HEK293 (cell line): ENCODE data around the gene GPR18.
"Not testable (repeated sequence)": the region's sequence is repeated elsewhere in the genome, so short reads cannot be mapped to it uniquely, and the experiment has no call there.

Experiments
- CTCF ChIA-PET: fragments of 350-600 bp; formaldehyde crosslinking; extraction: SDS; loops from one replicate; lab custom pipeline; 2021; ENCODE audit warnings: antibody characterized with exemption; lab: Yijun Ruan, JAX
- POLR2A ChIA-PET: fragments of 300-600 bp; formaldehyde crosslinking; extraction: SDS; loops from one replicate; lab custom pipeline; 2020; ENCODE audit warnings: antibody characterized with exemption, inconsistent platforms; lab: Yijun Ruan, JAX
- H3K27ac ChIP-seq: fragments of 200-500 bp; sonication (Bioruptor generic); 2 replicates; pipeline ENCODE4 v1.5.1; 2014; ENCODE audit warnings: low read depth, low read length, control low read depth, inconsistent platforms; ENCODE audit errors: extremely low read depth
- H3K36me3 ChIP-seq, 2 experiments: fragments of 200-500 bp in 1 of 2; sonication (Bioruptor generic) in 1 of 2; 1 replicate in 1 of 2; 2 replicates in 1 of 2; pipeline ENCODE4 v1.5.1; 2014 to 2017; ENCODE audit warnings: inconsistent platforms in 2 of 2, low read length in 2 of 2; ENCODE audit not compliant: control insufficient read depth in 2 of 2, insufficient read depth in 1 of 2
- H3K4me1 ChIP-seq: fragments of 200-500 bp; sonication (Bioruptor generic); 2 replicates; pipeline ENCODE4 v1.5.1; 2014; ENCODE audit warnings: mild to moderate bottlenecking, low read length, inconsistent platforms; ENCODE audit not compliant: control insufficient read depth, insufficient read depth
- H3K4me3 ChIP-seq: 2 replicates; pipeline ENCODE4 v1.5.1; 2011; ENCODE audit warnings: low read depth, mild to moderate bottlenecking, control low read depth, low read length, moderate library complexity
- H3K9me3 ChIP-seq: fragments of 200-500 bp; sonication (Bioruptor generic); 2 replicates; pipeline ENCODE4 v1.5.1; 2014; ENCODE audit warnings: low read depth, low read length, inconsistent platforms; ENCODE audit not compliant: control insufficient read depth, insufficient read depth
- EGR2 ChIP-seq: fragments of 450-650 bp; formaldehyde crosslinking; IDR thresholded peaks from 2 replicates; pipeline ENCODE4 v1.5.1; 2016; ENCODE audit warnings: low read depth, missing biosample characterization, missing genetic modification characterization
- GLI4 ChIP-seq: fragments of 450-650 bp; formaldehyde crosslinking; IDR thresholded peaks from 2 replicates; pipeline ENCODE4 v1.5.1; 2016; ENCODE audit warnings: missing biosample characterization, missing genetic modification characterization
- OSR2 ChIP-seq: fragments of 450-650 bp; formaldehyde crosslinking; IDR thresholded peaks from 2 replicates; pipeline ENCODE4 v1.5.1; 2016; ENCODE audit warnings: missing biosample characterization, missing genetic modification characterization
- ZBTB20 ChIP-seq: fragments of 450-650 bp; formaldehyde crosslinking; IDR thresholded peaks from 2 replicates; pipeline ENCODE4 v1.5.1; 2016; ENCODE audit warnings: missing biosample characterization, missing genetic modification characterization
- ZNF175 ChIP-seq: fragments of 450-650 bp; formaldehyde crosslinking; IDR thresholded peaks from 2 replicates; pipeline ENCODE4 v1.5.1; 2016; ENCODE audit warnings: missing biosample characterization, missing genetic modification characterization
- ZNF202 ChIP-seq: fragments of 450-650 bp; formaldehyde crosslinking; IDR thresholded peaks from 2 replicates; pipeline ENCODE4 v1.5.1; 2016; ENCODE audit warnings: missing biosample characterization, missing genetic modification characterization, borderline replicate concordance
- ZNF302 ChIP-seq: fragments of 450-650 bp; formaldehyde crosslinking; IDR thresholded peaks from 2 replicates; pipeline ENCODE4 v1.5.1; 2016; ENCODE audit warnings: missing biosample characterization, missing genetic modification characterization, low read depth
- ZNF394 ChIP-seq: fragments of 450-650 bp; formaldehyde crosslinking; IDR thresholded peaks from 2 replicates; pipeline ENCODE4 v1.5.1; 2016; ENCODE audit warnings: missing biosample characterization, missing genetic modification characterization, mild to moderate bottlenecking, moderate library complexity, borderline replicate concordance
- ZNF433 ChIP-seq: fragments of 450-650 bp; formaldehyde crosslinking; IDR thresholded peaks from 2 replicates; pipeline ENCODE4 v1.5.1; 2016; ENCODE audit warnings: missing biosample characterization, missing genetic modification characterization, low read depth
- ZNF548 ChIP-seq: fragments of 450-650 bp; formaldehyde crosslinking; IDR thresholded peaks from 2 replicates; pipeline ENCODE4 v1.5.1; 2016; ENCODE audit warnings: missing biosample characterization, missing genetic modification characterization
- ZNF549 ChIP-seq: fragments of 450-650 bp; IDR thresholded peaks from 2 replicates; pipeline ENCODE4 v1.5.1; 2018; ENCODE audit warnings: missing biosample characterization, missing genetic modification characterization, mild to moderate bottlenecking, inconsistent platforms, moderate library complexity
- ZNF654 ChIP-seq: fragments of 450-650 bp; formaldehyde crosslinking; IDR thresholded peaks from 2 replicates; pipeline ENCODE4 v1.5.1; 2016; ENCODE audit warnings: low read depth, missing biosample characterization, missing genetic modification characterization
- ZNF670 ChIP-seq: fragments of 450-650 bp; formaldehyde crosslinking; IDR thresholded peaks from 2 replicates; pipeline ENCODE4 v1.5.1; 2016; ENCODE audit warnings: missing biosample characterization, missing genetic modification characterization, low read depth
- TF ChIP-seq, protein P1 (sequence below): fragments of 450-650 bp; formaldehyde crosslinking; IDR thresholded peaks from 2 replicates; pipeline ENCODE4 v1.5.1; 2016; ENCODE audit warnings: missing biosample characterization, missing genetic modification characterization
- TF ChIP-seq, protein P2 (sequence below): fragments of 450-650 bp; formaldehyde crosslinking; IDR thresholded peaks from 2 replicates; pipeline ENCODE4 v1.5.1; 2017; ENCODE audit warnings: missing biosample characterization, missing genetic modification characterization
- TF ChIP-seq, protein P3 (sequence below): fragments of 450-650 bp; formaldehyde crosslinking; IDR thresholded peaks from 2 replicates; pipeline ENCODE4 v1.5.1; 2016; ENCODE audit warnings: missing biosample characterization, missing genetic modification characterization
- TF ChIP-seq, protein P4 (sequence below): fragments of 450-650 bp; formaldehyde crosslinking; IDR thresholded peaks from 2 replicates; pipeline ENCODE4 v1.5.1; 2016; ENCODE audit warnings: missing biosample characterization, missing genetic modification characterization
- TF ChIP-seq, protein P5 (sequence below): fragments of 450-650 bp; IDR thresholded peaks from 2 replicates; pipeline ENCODE4 v1.5.1; 2018; ENCODE audit warnings: missing biosample characterization, missing genetic modification characterization
- TF ChIP-seq, protein P6 (sequence below): fragments of 450-650 bp; formaldehyde crosslinking; IDR thresholded peaks from 2 replicates; pipeline ENCODE4 v1.5.1; 2017; ENCODE audit warnings: missing biosample characterization, missing genetic modification characterization
- TF ChIP-seq, protein P7 (sequence below): fragments of 450-650 bp; formaldehyde crosslinking; IDR thresholded peaks from 2 replicates; pipeline ENCODE4 v1.5.1; 2016; ENCODE audit warnings: missing biosample characterization, missing genetic modification characterization

Gene GPR18

DNA sequence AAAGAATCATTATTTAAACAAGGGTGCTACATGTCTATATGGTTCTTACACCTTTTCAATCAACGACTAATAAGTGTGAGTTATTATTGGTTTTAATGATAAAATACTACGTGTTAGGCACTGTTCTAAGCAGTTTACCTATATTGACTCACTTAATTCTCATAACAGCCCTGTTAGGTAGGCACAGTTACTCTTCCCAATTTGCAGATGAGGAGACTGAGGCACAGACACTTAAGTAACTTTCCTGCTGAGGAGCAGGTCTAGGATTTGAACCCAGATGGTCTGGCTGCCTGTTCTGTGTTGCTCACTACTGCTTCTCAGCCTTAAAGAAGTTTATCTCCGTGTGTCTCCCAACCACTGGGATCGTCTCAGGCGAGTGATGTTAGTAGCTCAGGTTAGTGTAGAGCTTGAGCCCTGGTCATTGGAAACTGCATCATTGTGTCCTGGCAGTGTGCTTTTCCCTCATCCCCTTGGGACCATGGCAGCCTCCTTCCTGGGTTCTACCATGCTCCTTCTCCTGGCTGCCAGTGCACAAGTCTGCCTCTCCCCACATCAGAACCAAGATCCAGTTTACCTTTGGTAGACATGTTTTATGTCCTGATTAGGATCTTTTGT, 46.7 kb downstream of the GPR18 start:
- TF ChIP-seq ZNF394 (no peak), ZNF548 (tag by site-specific recombination) (no peak), ZNF670 (tag by site-specific recombination) (no peak), GLI4 (tag by site-specific recombination) (no peak), EGR2 (tag by site-specific recombination) (no peak), ZNF433 (tag by site-specific recombination) (no peak), ZNF202 (tag by site-specific recombination) (no peak), OSR2 (tag by site-specific recombination) (no peak), ZNF302 (tag by site-specific recombination) (no peak), ZNF549 (no peak), ZNF175 (tag by site-specific recombination) (no peak), ZNF654 (tag by site-specific recombination) (no peak), ZBTB20 (tag by site-specific recombination) (no peak)
- TF ChIP-seq, protein P1, sequence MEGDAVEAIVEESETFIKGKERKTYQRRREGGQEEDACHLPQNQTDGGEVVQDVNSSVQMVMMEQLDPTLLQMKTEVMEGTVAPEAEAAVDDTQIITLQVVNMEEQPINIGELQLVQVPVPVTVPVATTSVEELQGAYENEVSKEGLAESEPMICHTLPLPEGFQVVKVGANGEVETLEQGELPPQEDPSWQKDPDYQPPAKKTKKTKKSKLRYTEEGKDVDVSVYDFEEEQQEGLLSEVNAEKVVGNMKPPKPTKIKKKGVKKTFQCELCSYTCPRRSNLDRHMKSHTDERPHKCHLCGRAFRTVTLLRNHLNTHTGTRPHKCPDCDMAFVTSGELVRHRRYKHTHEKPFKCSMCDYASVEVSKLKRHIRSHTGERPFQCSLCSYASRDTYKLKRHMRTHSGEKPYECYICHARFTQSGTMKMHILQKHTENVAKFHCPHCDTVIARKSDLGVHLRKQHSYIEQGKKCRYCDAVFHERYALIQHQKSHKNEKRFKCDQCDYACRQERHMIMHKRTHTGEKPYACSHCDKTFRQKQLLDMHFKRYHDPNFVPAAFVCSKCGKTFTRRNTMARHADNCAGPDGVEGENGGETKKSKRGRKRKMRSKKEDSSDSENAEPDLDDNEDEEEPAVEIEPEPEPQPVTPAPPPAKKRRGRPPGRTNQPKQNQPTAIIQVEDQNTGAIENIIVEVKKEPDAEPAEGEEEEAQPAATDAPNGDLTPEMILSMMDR (tag by site-specific recombination): no peak
- TF ChIP-seq, protein P2, sequence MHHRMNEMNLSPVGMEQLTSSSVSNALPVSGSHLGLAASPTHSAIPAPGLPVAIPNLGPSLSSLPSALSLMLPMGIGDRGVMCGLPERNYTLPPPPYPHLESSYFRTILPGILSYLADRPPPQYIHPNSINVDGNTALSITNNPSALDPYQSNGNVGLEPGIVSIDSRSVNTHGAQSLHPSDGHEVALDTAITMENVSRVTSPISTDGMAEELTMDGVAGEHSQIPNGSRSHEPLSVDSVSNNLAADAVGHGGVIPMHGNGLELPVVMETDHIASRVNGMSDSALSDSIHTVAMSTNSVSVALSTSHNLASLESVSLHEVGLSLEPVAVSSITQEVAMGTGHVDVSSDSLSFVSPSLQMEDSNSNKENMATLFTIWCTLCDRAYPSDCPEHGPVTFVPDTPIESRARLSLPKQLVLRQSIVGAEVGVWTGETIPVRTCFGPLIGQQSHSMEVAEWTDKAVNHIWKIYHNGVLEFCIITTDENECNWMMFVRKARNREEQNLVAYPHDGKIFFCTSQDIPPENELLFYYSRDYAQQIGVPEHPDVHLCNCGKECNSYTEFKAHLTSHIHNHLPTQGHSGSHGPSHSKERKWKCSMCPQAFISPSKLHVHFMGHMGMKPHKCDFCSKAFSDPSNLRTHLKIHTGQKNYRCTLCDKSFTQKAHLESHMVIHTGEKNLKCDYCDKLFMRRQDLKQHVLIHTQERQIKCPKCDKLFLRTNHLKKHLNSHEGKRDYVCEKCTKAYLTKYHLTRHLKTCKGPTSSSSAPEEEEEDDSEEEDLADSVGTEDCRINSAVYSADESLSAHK (tag by site-specific recombination): no peak
- TF ChIP-seq, protein P3, sequence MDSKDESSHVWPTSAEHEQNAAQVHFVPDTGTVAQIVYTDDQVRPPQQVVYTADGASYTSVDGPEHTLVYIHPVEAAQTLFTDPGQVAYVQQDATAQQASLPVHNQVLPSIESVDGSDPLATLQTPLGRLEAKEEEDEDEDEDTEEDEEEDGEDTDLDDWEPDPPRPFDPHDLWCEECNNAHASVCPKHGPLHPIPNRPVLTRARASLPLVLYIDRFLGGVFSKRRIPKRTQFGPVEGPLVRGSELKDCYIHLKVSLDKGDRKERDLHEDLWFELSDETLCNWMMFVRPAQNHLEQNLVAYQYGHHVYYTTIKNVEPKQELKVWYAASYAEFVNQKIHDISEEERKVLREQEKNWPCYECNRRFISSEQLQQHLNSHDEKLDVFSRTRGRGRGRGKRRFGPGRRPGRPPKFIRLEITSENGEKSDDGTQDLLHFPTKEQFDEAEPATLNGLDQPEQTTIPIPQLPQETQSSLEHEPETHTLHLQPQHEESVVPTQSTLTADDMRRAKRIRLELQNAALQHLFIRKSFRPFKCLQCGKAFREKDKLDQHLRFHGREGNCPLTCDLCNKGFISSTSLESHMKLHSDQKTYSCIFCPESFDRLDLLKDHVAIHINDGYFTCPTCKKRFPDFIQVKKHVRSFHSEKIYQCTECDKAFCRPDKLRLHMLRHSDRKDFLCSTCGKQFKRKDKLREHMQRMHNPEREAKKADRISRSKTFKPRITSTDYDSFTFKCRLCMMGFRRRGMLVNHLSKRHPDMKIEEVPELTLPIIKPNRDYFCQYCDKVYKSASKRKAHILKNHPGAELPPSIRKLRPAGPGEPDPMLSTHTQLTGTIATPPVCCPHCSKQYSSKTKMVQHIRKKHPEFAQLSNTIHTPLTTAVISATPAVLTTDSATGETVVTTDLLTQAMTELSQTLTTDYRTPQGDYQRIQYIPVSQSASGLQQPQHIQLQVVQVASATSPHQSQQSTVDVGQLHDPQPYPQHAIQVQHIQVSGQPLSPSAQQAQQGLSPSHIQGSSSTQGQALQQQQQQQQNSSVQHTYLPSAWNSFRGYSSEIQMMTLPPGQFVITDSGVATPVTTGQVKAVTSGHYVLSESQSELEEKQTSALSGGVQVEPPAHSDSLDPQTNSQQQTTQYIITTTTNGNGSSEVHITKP (tag by site-specific recombination): no peak
- TF ChIP-seq, protein P4, sequence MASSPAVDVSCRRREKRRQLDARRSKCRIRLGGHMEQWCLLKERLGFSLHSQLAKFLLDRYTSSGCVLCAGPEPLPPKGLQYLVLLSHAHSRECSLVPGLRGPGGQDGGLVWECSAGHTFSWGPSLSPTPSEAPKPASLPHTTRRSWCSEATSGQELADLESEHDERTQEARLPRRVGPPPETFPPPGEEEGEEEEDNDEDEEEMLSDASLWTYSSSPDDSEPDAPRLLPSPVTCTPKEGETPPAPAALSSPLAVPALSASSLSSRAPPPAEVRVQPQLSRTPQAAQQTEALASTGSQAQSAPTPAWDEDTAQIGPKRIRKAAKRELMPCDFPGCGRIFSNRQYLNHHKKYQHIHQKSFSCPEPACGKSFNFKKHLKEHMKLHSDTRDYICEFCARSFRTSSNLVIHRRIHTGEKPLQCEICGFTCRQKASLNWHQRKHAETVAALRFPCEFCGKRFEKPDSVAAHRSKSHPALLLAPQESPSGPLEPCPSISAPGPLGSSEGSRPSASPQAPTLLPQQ: no peak
- TF ChIP-seq, protein P5, sequence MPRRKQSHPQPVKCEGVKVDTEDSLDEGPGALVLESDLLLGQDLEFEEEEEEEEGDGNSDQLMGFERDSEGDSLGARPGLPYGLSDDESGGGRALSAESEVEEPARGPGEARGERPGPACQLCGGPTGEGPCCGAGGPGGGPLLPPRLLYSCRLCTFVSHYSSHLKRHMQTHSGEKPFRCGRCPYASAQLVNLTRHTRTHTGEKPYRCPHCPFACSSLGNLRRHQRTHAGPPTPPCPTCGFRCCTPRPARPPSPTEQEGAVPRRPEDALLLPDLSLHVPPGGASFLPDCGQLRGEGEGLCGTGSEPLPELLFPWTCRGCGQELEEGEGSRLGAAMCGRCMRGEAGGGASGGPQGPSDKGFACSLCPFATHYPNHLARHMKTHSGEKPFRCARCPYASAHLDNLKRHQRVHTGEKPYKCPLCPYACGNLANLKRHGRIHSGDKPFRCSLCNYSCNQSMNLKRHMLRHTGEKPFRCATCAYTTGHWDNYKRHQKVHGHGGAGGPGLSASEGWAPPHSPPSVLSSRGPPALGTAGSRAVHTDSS: no peak
- TF ChIP-seq, protein P6, sequence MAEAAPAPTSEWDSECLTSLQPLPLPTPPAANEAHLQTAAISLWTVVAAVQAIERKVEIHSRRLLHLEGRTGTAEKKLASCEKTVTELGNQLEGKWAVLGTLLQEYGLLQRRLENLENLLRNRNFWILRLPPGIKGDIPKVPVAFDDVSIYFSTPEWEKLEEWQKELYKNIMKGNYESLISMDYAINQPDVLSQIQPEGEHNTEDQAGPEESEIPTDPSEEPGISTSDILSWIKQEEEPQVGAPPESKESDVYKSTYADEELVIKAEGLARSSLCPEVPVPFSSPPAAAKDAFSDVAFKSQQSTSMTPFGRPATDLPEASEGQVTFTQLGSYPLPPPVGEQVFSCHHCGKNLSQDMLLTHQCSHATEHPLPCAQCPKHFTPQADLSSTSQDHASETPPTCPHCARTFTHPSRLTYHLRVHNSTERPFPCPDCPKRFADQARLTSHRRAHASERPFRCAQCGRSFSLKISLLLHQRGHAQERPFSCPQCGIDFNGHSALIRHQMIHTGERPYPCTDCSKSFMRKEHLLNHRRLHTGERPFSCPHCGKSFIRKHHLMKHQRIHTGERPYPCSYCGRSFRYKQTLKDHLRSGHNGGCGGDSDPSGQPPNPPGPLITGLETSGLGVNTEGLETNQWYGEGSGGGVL: no peak
- TF ChIP-seq, protein P7, sequence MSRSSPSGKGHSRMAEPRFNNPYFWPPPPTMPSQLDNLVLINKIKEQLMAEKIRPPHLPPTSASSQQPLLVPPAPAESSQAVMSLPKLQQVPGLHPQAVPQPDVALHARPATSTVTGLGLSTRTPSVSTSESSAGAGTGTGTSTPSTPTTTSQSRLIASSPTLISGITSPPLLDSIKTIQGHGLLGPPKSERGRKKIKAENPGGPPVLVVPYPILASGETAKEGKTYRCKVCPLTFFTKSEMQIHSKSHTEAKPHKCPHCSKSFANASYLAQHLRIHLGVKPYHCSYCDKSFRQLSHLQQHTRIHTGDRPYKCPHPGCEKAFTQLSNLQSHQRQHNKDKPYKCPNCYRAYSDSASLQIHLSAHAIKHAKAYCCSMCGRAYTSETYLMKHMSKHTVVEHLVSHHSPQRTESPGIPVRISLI (tag by site-specific recombination): no peak
- CTCF ChIA-PET: interaction anchor here (1.3 kb wide), 1 partner anchor 54 kb away, joined by 4 read pairs; no protein-coding TSS in a partner anchor
- Histone ChIP-seq H3K4me1 (no peaks in the 10 kb centered on the region), H3K27ac (no peak overlapping the region), H3K4me3 (no peak overlapping the region), H3K36me3 (no peaks in the 10 kb centered on the region; a peak in 1 of 3 replicates), H3K9me3 (no peaks in the 10 kb centered on the region)
- POLR2A ChIA-PET: no interaction called here

DNA sequence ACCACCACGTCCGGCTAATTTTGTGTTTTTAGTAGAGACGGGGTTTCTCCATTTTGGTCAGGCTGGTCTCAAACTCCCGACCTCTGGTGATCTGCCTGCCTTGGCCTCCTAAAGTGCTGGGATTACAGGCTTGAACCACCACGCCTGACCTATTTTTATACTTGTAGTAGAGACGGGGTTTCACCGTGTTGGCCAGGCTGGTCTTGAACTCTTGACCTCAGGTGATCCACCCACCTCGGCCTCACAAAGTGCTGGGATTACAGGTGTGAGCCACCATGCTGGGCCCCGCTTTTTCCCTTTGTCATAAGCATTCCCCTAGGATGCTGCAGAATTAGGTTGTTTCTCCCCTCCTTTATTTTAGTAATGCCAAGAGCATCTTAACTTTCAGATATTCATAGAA, 47.6 kb downstream of the GPR18 start:
- H3K9me3 ChIP-seq, H3K27ac ChIP-seq, H3K4me1 ChIP-seq, CTCF ChIA-PET, H3K4me3 ChIP-seq, POLR2A ChIA-PET, H3K36me3 ChIP-seq: not testable (repeated sequence)
